PC-9 (cell line): ENCODE data around the gene DIDO1. TPM values are rescaled to one million over a fixed set of nuclear protein-coding genes. Genes with fewer than 3 reads are reported as not detected.

Experiments
- BruUV-seq: library from RNA; stranded (reverse); fragments of 400-500 nt; replicated peaks from 2 replicates; lab custom pipeline; 2021; lab: Mats Ljungman, UMichigan
- CTCF ChIA-PET: fragments of 300-600 bp; sonication (Branson Sonifier 250); formaldehyde crosslinking; loops from one replicate; lab custom pipeline; 2022; ENCODE audit warnings: antibody characterized with exemption; lab: Charles Lee
- POLR2A ChIA-PET: fragments of 300-600 bp; sonication (Branson Sonifier 250); formaldehyde crosslinking; loops from one replicate; lab custom pipeline; 2022; ENCODE audit warnings: antibody characterized with exemption; ENCODE audit not compliant: unreplicated experiment; lab: Charles Lee
- DNase-seq, 2 experiments: peaks; one replicate each; pipeline versions ENCODE4 v3.0.0 to v3.0.0-alpha.2; 2015 to 2022; ENCODE audit warnings: mixed read lengths in 1 of 2
- H2AFZ ChIP-seq: fragments of 200-600 bp; sonication (generic); 2 replicates; pipeline ENCODE4 v1.8.1; 2017; ENCODE audit warnings: antibody characterized with exemption
- H3F3A ChIP-seq: fragments of 200-600 bp; sonication (generic); 2 replicates; pipeline ENCODE4 v1.8.1; 2017; ENCODE audit warnings: antibody characterized with exemption, mild to moderate bottlenecking, low read depth; ENCODE audit not compliant: insufficient read depth
- H3K27ac ChIP-seq: fragments of 200-600 bp; sonication (generic); 2 replicates; pipeline ENCODE4 v1.6.1; 2016; ENCODE audit warnings: mixed run types
- H3K27me3 ChIP-seq: fragments of 200-600 bp; sonication (generic); 2 replicates; pipeline ENCODE4 v1.6.1; 2016; ENCODE audit warnings: low read depth, mixed run types; ENCODE audit not compliant: insufficient read depth
- H3K36me3 ChIP-seq: fragments of 200-600 bp; sonication (generic); 2 replicates; pipeline ENCODE4 v1.6.1; 2016; ENCODE audit warnings: low read depth, mixed run types
- H3K4me1 ChIP-seq: fragments of 200-600 bp; sonication (generic); replicated peaks from 2 replicates; pipeline ENCODE4 v1.6.1; 2016; ENCODE audit warnings: mixed run types; ENCODE audit not compliant: insufficient read depth
- H3K4me2 ChIP-seq: fragments of 200-600 bp; sonication (generic); 2 replicates; pipeline ENCODE4 v1.6.1; 2017; ENCODE audit warnings: mixed run types
- H3K4me3 ChIP-seq: fragments of 200-600 bp; sonication (generic); 2 replicates; pipeline ENCODE4 v1.6.1; 2016; ENCODE audit warnings: mixed run types
- H3K79me2 ChIP-seq: fragments of 200-600 bp; sonication (generic); 2 replicates; pipeline ENCODE4 v1.6.1; 2017; ENCODE audit warnings: low read depth, mixed run types
- H3K9me2 ChIP-seq: fragments of 200-600 bp; sonication (generic); 2 replicates; pipeline ENCODE4 v1.8.1; 2017; ENCODE audit warnings: mild to moderate bottlenecking; ENCODE audit not compliant: insufficient read depth
- H3K9me3 ChIP-seq: fragments of 200-600 bp; sonication (generic); 2 replicates; pipeline ENCODE4 v1.8.1; 2016; ENCODE audit warnings: low read depth; ENCODE audit not compliant: insufficient read depth
- H4K20me1 ChIP-seq: fragments of 200-600 bp; sonication (generic); 2 replicates; pipeline ENCODE4 v1.8.1; 2017; ENCODE audit not compliant: insufficient read depth
- EZH2 ChIP-seq: fragments of 200-600 bp; sonication (generic); IDR thresholded peaks from 2 replicates; pipeline ENCODE4 v1.8.0; 2017; ENCODE audit warnings: antibody characterized with exemption, low read depth
- intact Hi-C: fragments of 100-400 bp; cut with micrococcal nuclease; formaldehyde crosslinking; loops from one replicate; pipeline ENCODE4 v1.10.0; 2022; ENCODE audit not compliant: unreplicated experiment
- total RNA-seq: library from RNA; stranded (reverse); gene quantifications from 2 replicates; pipeline ENCODE4 v1.2.3, GENCODE V29; 2021
- TF ChIP-seq, protein P1 (sequence below): fragments of 200-600 bp; sonication (generic); conservative IDR thresholded peaks from 2 replicates; pipeline ENCODE4 v1.6.1; 2017; ENCODE audit warnings: mixed run types, antibody characterized with exemption, mild to moderate bottlenecking, moderate library complexity

The DIDO1 gene
- total RNA-seq, 1 experiment from 2014 or later, result 61.4 TPM

DNA sequence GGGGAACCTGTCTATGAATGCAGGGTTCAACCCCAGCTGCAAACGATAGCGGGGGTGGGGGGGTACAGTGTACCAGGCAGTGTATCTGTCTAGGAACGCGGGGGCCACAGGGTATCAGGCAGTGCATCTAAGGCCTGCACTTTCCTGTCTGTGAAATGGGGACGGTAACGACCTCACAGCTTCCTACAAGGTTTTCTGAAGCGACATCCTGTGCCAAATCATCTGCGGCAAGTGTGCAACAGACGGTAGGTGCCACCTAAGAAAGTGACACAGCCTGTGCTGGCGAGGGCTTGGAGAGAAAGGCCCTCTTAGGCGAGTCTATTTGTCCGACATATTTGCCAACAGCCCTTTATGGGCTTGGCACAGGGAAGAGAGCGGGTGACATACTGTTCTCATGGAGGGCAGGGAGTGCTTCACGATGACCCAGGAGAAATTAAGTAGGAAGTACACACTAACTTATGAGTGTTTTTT is 3.8 kb downstream of the DIDO1 start:
- peaks cover 79% of the 10 kb centered on the region for H4K20me1 ChIP-seq
- BruUV-seq, result no TSS peak
- no peaks in the 10 kb centered on the region for H3K9me3 ChIP-seq
- peaks cover 20% of the 10 kb centered on the region; the same call in 1 of the 2 replicates for H3F3A ChIP-seq
- CTCF ChIA-PET, result no interaction called here
- POLR2A ChIA-PET, result no interaction called here
- peak overlapping the region; percentile 96; the same call in 1 of the 2 replicates for H3K4me2 ChIP-seq
- no peak for DNase-seq
- H3K9me2 ChIP-seq, result no peaks in the 10 kb centered on the region
- peaks cover 96% of the 10 kb centered on the region for H3K79me2 ChIP-seq
- peaks cover 35% of the 10 kb centered on the region for H3K4me1 ChIP-seq
- no peak for TF ChIP-seq EZH2
- TF ChIP-seq, protein P1, sequence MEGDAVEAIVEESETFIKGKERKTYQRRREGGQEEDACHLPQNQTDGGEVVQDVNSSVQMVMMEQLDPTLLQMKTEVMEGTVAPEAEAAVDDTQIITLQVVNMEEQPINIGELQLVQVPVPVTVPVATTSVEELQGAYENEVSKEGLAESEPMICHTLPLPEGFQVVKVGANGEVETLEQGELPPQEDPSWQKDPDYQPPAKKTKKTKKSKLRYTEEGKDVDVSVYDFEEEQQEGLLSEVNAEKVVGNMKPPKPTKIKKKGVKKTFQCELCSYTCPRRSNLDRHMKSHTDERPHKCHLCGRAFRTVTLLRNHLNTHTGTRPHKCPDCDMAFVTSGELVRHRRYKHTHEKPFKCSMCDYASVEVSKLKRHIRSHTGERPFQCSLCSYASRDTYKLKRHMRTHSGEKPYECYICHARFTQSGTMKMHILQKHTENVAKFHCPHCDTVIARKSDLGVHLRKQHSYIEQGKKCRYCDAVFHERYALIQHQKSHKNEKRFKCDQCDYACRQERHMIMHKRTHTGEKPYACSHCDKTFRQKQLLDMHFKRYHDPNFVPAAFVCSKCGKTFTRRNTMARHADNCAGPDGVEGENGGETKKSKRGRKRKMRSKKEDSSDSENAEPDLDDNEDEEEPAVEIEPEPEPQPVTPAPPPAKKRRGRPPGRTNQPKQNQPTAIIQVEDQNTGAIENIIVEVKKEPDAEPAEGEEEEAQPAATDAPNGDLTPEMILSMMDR, result no peak
- H3K4me3 ChIP-seq, result no peak overlapping the region
- intact Hi-C loops, result no loop called here
- no peaks in the 10 kb centered on the region for H3K36me3 ChIP-seq
- H3K27me3 ChIP-seq, result no peaks in the 10 kb centered on the region
- H3K27ac ChIP-seq, result 0 out of 2 replicates have a peak overlapping the region, but pooled peaks have one; percentile 29
- H2AFZ ChIP-seq, result no peak overlapping the region

- H3K4me1 ChIP-seq, result peaks cover 27% of the 10 kb centered on the region
- no peaks in the 10 kb centered on the region for H3K9me2 ChIP-seq
Observed at GRCh38 chr20:62921119-62921687, 5.1 kb downstream of the DIDO1 start.

GRCh38 chr20:62920039-62920645 is 6.2 kb downstream of the DIDO1 start:
- no TSS peak for BruUV-seq
- intact Hi-C loops, result no loop called here
- Histone ChIP-seq H3K4me1 (peaks cover 27% of the 10 kb centered on the region), H3K27ac (no peak overlapping the region), H3K9me3 (no peaks in the 10 kb centered on the region), H3K4me3 (no peak overlapping the region), H3K36me3 (no peaks in the 10 kb centered on the region), H3K79me2 (peaks cover 100% of the 10 kb centered on the region), H3K9me2 (no peaks in the 10 kb centered on the region), H4K20me1 (peaks cover 100% of the 10 kb centered on the region), H3K27me3 (no peaks in the 10 kb centered on the region), H2AFZ (no peak overlapping the region), H3K4me2 (no peak overlapping the region), H3F3A (peaks cover 19% of the 10 kb centered on the region; the same call in 1 of the 2 replicates)
- TF ChIP-seq, protein P1, result no peak
- TF ChIP-seq EZH2, result no peak
- no peak for DNase-seq
- ChIA-PET POLR2A (no interaction called here), CTCF (interaction anchor here (1.1 kb wide), 1 partner anchor 19 kb away, joined by 4 read pairs; no protein-coding TSS in a partner anchor)

More at GRCh38 chr20:62921119-62921687, 5.1 kb downstream of the DIDO1 start:
- Histone ChIP-seq H3K27ac (no peak overlapping the region), H3K4me3 (no peak overlapping the region), H3F3A (peaks cover 26% of the 10 kb centered on the region; the same call in 1 of the 2 replicates), H2AFZ (no peak overlapping the region), H3K4me2 (no peak overlapping the region), H3K36me3 (no peaks in the 10 kb centered on the region), H3K9me3 (no peaks in the 10 kb centered on the region), H3K27me3 (no peaks in the 10 kb centered on the region), H4K20me1 (peaks cover 92% of the 10 kb centered on the region), H3K79me2 (peaks cover 98% of the 10 kb centered on the region)
- no peak for TF ChIP-seq EZH2
- TF ChIP-seq, protein P1, result peak; percentile 69
- ChIA-PET CTCF (interaction anchor here (0.6 to 1.1 kb wide), 3 partner anchors 14 to 60 kb away, joined by 3 to 4 read pairs (median 4); no protein-coding TSS in a partner anchor), POLR2A (no interaction called here)
- intact Hi-C loops, result no loop called here
- no TSS peak for BruUV-seq
- DNase-seq, result peak; percentile 53 to 56
